Endodermal cell (in vitro differentiated cells): Measurements from ENCODE around the gene STUB1. TPM values are rescaled to one million over a fixed set of nuclear protein-coding genes. Genes with fewer than 3 reads are reported as not detected.

ENCODE experiments used
- DNase-seq: peaks from one replicate; pipeline ENCODE4 v3.0.0-alpha.2; 2017
- H3K27ac ChIP-seq: 2 replicates; pipeline ENCODE4 v1.5.1; 2013; ENCODE audit warnings: mild to moderate bottlenecking, low read depth, low read length, moderate library complexity
- H3K27me3 ChIP-seq: 2 replicates; pipeline ENCODE4 v1.6.1; 2013; ENCODE audit warnings: mild to moderate bottlenecking, low read length, moderate library complexity; ENCODE audit not compliant: insufficient read depth, control insufficient read depth, poor library complexity, severe bottlenecking
- H3K36me3 ChIP-seq: 2 replicates; pipeline ENCODE4 v1.7.0; 2013; ENCODE audit warnings: mild to moderate bottlenecking, low read length, moderate library complexity; ENCODE audit not compliant: control insufficient read depth, insufficient read depth
- H3K4me1 ChIP-seq: one replicate; pipeline ENCODE4 v1.7.0; 2013; ENCODE audit warnings: low read length; ENCODE audit not compliant: control insufficient read depth, insufficient read depth
- H3K4me3 ChIP-seq: 2 replicates; pipeline ENCODE4 v1.5.1; 2013; ENCODE audit warnings: mild to moderate bottlenecking, low read length, moderate library complexity
- H3K9ac ChIP-seq: 2 replicates; pipeline ENCODE4 v1.6.1; 2013; ENCODE audit warnings: mild to moderate bottlenecking, low read length, moderate library complexity; ENCODE audit not compliant: poor library complexity, severe bottlenecking; ENCODE audit errors: extremely low read depth
- H3K9me3 ChIP-seq: 2 replicates; pipeline ENCODE4 v1.6.1; 2013; ENCODE audit warnings: mild to moderate bottlenecking, low read length, moderate library complexity; ENCODE audit not compliant: control insufficient read depth
- H3K27ac Mint-ChIP-seq: 2 replicates; pipeline ENCODE4 v1.8.0; 2020; ENCODE audit warnings: mixed read lengths
- H3K27me3 Mint-ChIP-seq: 2 replicates; pipeline ENCODE4 v1.8.0; 2021; ENCODE audit warnings: mild to moderate bottlenecking, mixed read lengths; ENCODE audit not compliant: insufficient read depth
- H3K36me3 Mint-ChIP-seq: 2 replicates; pipeline ENCODE4 v1.8.0; 2020; ENCODE audit warnings: low read depth, mixed read lengths
- H3K4me1 Mint-ChIP-seq: 2 replicates; pipeline ENCODE4 v1.8.0; 2020; ENCODE audit warnings: mixed read lengths
- H3K4me3 Mint-ChIP-seq: 2 replicates; pipeline ENCODE4 v1.8.0; 2020; ENCODE audit warnings: mild to moderate bottlenecking, moderate library complexity, mixed read lengths
- H3K9me3 Mint-ChIP-seq: 2 replicates; pipeline ENCODE4 v1.8.0; 2020; ENCODE audit warnings: mild to moderate bottlenecking, mixed read lengths
- CTCF ChIP-seq: fragments of 200-600 bp; sonication (generic); conservative IDR thresholded peaks from 2 replicates; pipeline ENCODE4 v1.5.0; 2021; ENCODE audit warnings: antibody characterized with exemption, mild to moderate bottlenecking
- WGBS, 2 experiments: methylation state at CpG; one replicate each; pipeline versions ENCODE4 v1.1.5 to v1.1.7; 2013; ENCODE audit warnings: missing lambda C conversion rate in 2 of 2, mixed read lengths in 1 of 2; ENCODE audit not compliant: insufficient coverage in 1 of 2, insufficient read length in 1 of 2; 5-methylcytosine and 5-hydroxymethylcytosine counted together
- total RNA-seq, 2 donors: library from RNA; stranded (reverse); fragmentation: NEBNext Ultra II Directional in 1 of 2; extraction: Animal tissue kit (Norgen Biotek cat#: 25700) in 1 of 2; gene quantifications; 2 replicates in 1 of 2; 3 replicates in 1 of 2; pipeline ENCODE4 v1.2.1, GENCODE V29; 2021

STUB1 gene
- total RNA-seq, 2 donors from 2014 or later, result 105 to 124 TPM

DNA sequence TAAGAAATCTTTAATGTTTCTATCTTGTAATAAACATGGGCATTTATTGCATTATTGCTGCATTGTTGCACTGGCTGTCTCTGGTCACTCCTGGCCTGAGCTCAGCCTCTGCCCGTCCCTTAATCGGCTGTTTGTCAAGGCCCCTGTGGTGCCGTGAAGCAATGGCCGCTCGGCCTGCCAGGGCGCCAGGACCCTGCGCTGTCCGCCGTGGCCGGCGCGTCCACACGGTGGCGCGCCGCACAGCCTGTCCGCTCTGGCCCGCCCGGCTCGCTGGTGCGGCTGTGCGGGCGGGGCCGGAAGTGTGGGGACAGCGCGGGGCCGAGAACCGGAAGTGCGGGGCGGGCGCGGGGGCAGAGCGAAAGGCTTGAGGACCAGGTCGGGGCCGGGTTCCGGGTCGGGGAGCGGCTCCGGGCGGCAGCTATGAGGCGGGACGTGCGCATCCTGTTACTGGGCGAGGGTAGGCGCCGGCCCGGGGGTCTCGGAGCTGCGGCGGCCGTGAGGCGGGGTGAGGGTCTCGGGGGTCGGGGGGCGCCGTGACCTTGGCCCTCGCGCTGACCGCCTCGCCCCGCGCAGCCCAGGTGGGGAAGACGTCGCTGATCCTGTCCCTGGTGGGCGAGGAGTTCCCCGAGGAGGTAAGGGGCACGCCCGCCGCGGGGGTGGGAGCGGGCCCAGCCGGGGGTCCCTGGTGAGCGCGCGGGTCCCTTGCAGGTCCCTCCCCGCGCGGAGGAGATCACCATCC, 12.3 kb upstream of the STUB1 start, which contains the start of gene RHOT2:
RHOT2 (plus strand) TSS at position 353 of the 739 bp plus-strand sequence; CDS start at position 421, 68 bp downstream.
- peaks cover 3% of the 10 kb centered on the region for H3K4me1 Mint-ChIP-seq
- no peaks in the 10 kb centered on the region for H3K27me3 Mint-ChIP-seq
- H3K9me3 Mint-ChIP-seq, result no peaks in the 10 kb centered on the region
- no peaks in the 10 kb centered on the region for H3K9me3 ChIP-seq
- H3K9ac ChIP-seq, result peak within 1 kb of the TSS; percentile 76
- no peaks in the 10 kb centered on the region for H3K27me3 ChIP-seq
- peak; percentile 91 for TF ChIP-seq CTCF
- WGBS, 2 experiments, result 1 to 2% methylated on average over 29 to 78 of the region's 78 CpGs
- peak; percentile 96 for DNase-seq
- H3K4me3 ChIP-seq, result peak within 1 kb of the TSS; percentile 88
- peak within 1 kb of the TSS; percentile 7 for H3K27ac ChIP-seq
- peaks cover 31% of the 10 kb centered on the region for H3K36me3 ChIP-seq
- H3K27ac Mint-ChIP-seq, result peak within 1 kb of the TSS; percentile 74
- H3K4me1 ChIP-seq, result peaks cover 4% of the 10 kb centered on the region
- H3K36me3 Mint-ChIP-seq, result peaks cover 20% of the 10 kb centered on the region
- H3K4me3 Mint-ChIP-seq, result peak within 1 kb of the TSS; percentile 70

DNA sequence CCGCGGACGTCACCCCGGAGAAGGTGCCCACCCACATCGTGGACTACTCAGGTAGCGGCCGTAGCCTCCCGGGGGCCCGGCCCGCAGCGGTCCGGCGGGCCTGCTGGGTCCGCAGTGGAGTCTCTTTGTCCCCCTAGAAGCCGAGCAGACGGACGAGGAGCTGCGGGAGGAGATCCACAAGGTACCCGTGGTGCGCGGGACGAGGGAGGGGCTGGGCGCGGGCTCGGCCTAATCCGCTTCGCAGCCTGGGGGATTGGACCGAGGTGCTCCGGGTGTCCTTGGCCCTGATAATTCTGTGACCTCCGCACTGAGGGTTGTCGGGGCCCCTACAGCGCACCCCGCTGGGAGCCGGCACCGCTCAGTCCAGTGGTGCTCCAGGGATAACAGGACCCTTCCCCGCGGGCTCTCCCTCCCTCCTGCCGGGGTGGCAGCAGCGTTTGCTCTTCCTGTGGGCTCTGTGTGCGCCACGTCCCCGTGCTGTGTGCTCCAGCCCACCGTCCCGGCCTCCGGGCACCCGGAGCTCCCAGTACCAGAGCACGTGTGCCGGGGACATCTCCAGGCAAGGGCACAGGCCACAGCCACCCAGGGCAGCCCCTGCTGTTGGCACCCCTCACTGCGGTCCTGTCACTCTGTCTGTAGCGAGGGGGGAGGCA, 11.6 kb upstream of the STUB1 start:
- no peak overlapping the region for H3K27ac Mint-ChIP-seq
- peaks cover 19% of the 10 kb centered on the region for H3K36me3 Mint-ChIP-seq
- Histone ChIP-seq H3K9ac (peak overlapping the region; percentile 76), H3K27ac (peak overlapping the region; percentile 7), H3K4me1 (peaks cover 4% of the 10 kb centered on the region), H3K27me3 (no peaks in the 10 kb centered on the region), H3K9me3 (no peaks in the 10 kb centered on the region), H3K36me3 (peaks cover 33% of the 10 kb centered on the region), H3K4me3 (peak overlapping the region; percentile 88)
- 3 to 18% methylated on average over 13 to 50 of the region's 50 CpGs for WGBS, 2 experiments
- H3K4me3 Mint-ChIP-seq, result peak overlapping the region; percentile 70
- H3K27me3 Mint-ChIP-seq, result no peaks in the 10 kb centered on the region
- no peak for TF ChIP-seq CTCF
- DNase-seq, result no peak
- H3K9me3 Mint-ChIP-seq, result no peaks in the 10 kb centered on the region
- H3K4me1 Mint-ChIP-seq, result peaks cover 3% of the 10 kb centered on the region

GRCh38 chr16:669666-670065, 10.5 kb upstream of the STUB1 start:
- no peaks in the 10 kb centered on the region for H3K9me3 ChIP-seq
- H3K4me3 ChIP-seq, result no peak overlapping the region
- WGBS, 2 experiments, result 96 to 100% methylated on average over 4 to 13 of the region's 13 CpGs
- peaks cover 40% of the 10 kb centered on the region for H3K36me3 ChIP-seq
- TF ChIP-seq CTCF, result no peak
- H3K9ac ChIP-seq, result no peak overlapping the region
- peak overlapping the region; percentile 70 for H3K4me3 Mint-ChIP-seq
- no peaks in the 10 kb centered on the region for H3K27me3 Mint-ChIP-seq
- H3K36me3 Mint-ChIP-seq, result peaks cover 18% of the 10 kb centered on the region
- H3K27ac ChIP-seq, result no peak overlapping the region
- no peak for DNase-seq
- H3K4me1 Mint-ChIP-seq, result peaks cover 3% of the 10 kb centered on the region
- H3K4me1 ChIP-seq, result peaks cover 4% of the 10 kb centered on the region
- H3K9me3 Mint-ChIP-seq, result no peaks in the 10 kb centered on the region
- H3K27me3 ChIP-seq, result no peaks in the 10 kb centered on the region
- no peak overlapping the region for H3K27ac Mint-ChIP-seq
